ENCODE data around the gene SSR1. TPM values are rescaled to one million over a fixed set of nuclear protein-coding genes. Genes with fewer than 3 reads are reported as not detected.

SSR1 gene
- total RNA-seq, 2 experiments from 2014 or later = 31.6 to 138 TPM

- no peaks in the 10 kb centered on the region for H3K79me2 ChIP-seq (ENCODE audit: insufficient read depth, low read depth, low read length)
- no peak overlapping the region for H3K4me2 ChIP-seq (ENCODE audit: low read length)
- H3K4me1 ChIP-seq (ENCODE audit: insufficient read depth, low read length, poor library complexity, severe bottlenecking) = no peaks in the 10 kb centered on the region
- CTCF ChIA-PET (ENCODE audit: unreplicated experiment) = no interaction called here
- H3K36me3 ChIP-seq (ENCODE audit: insufficient read depth, low read length) = no peaks in the 10 kb centered on the region
- no peaks in the 10 kb centered on the region for H3K9me3 ChIP-seq (ENCODE audit: low read length)
- no TSS peak for BruUV-seq (replicated peaks)
- H3K27ac ChIP-seq (ENCODE audit: low read depth, low read length, poor library complexity, severe bottlenecking) = no peak overlapping the region
- TF ChIP-seq CTCF (conservative IDR thresholded peaks at IDR 0.05; ENCODE audit: low read length) (no peak), EZH2phosphoT487 (IDR thresholded peaks at IDR 0.05; ENCODE audit: borderline replicate concordance, low read depth, low read length) (no peak)
- POLR2A ChIA-PET = interaction anchor here (0.8 kb wide), 1 partner anchor 58 kb away, joined by 3 read pairs; no protein-coding TSS in a partner anchor
- DNase-seq (ENCODE audit: low spot score) = no peak
- no peak overlapping the region for H3K4me3 ChIP-seq (ENCODE audit: low read depth, low read length, poor library complexity, severe bottlenecking)
- no peaks in the 10 kb centered on the region for H3K9me2 ChIP-seq (ENCODE audit: insufficient read depth, low read length)
- H2AFZ ChIP-seq (ENCODE audit: low read length) = no peak overlapping the region
- no peaks in the 10 kb centered on the region for H4K20me1 ChIP-seq (ENCODE audit: insufficient read depth, low read length)
- intact Hi-C loops (cut with micrococcal nuclease; ENCODE audit: unreplicated experiment) = no loop called here
Observed at GRCh38 chr6:7224731-7225130, 88.3 kb downstream of the SSR1 start.

GRCh38 chr6:7222197-7222596 lies 90.8 kb downstream of the SSR1 start:
- BruUV-seq (replicated peaks) = no TSS peak

More at GRCh38 chr6:7222197-7222596, 90.8 kb downstream of the SSR1 start:
- ChIA-PET POLR2A (no interaction called here), CTCF (ENCODE audit: unreplicated experiment) (no interaction called here)
- H3K4me2 ChIP-seq (ENCODE audit: low read length) = no peak overlapping the region
- no peaks in the 10 kb centered on the region for H3K9me2 ChIP-seq (ENCODE audit: insufficient read depth, low read length)
- no peak overlapping the region for H2AFZ ChIP-seq (ENCODE audit: low read length)
- no peaks in the 10 kb centered on the region for H3K79me2 ChIP-seq (ENCODE audit: insufficient read depth, low read depth, low read length)
- no peak overlapping the region for H3K27ac ChIP-seq (ENCODE audit: low read depth, low read length, poor library complexity, severe bottlenecking)
- H3K9me3 ChIP-seq (ENCODE audit: low read length) = no peaks in the 10 kb centered on the region
- H3K4me3 ChIP-seq (ENCODE audit: low read depth, low read length, poor library complexity, severe bottlenecking) = no peak overlapping the region
- H3K4me1 ChIP-seq (ENCODE audit: insufficient read depth, low read length, poor library complexity, severe bottlenecking) = no peaks in the 10 kb centered on the region
- DNase-seq (ENCODE audit: low spot score) = no peak
- no peaks in the 10 kb centered on the region for H4K20me1 ChIP-seq (ENCODE audit: insufficient read depth, low read length)
- intact Hi-C loops (cut with micrococcal nuclease; ENCODE audit: unreplicated experiment) = no loop called here
- TF ChIP-seq CTCF (conservative IDR thresholded peaks at IDR 0.05; ENCODE audit: low read length) = no peak
- no peak for TF ChIP-seq EZH2phosphoT487 (IDR thresholded peaks at IDR 0.05; ENCODE audit: borderline replicate concordance, low read depth, low read length)
- H3K36me3 ChIP-seq (ENCODE audit: insufficient read depth, low read length) = no peaks in the 10 kb centered on the region

Data from OCI-LY7 (cell line).